GM12801 (cell line): ENCODE data around the gene SLC1A2.

ENCODE experiments used
- CTCF ChIP-seq: IDR thresholded peaks from one replicate; pipeline ENCODE4 v1.5.1; 2011; ENCODE audit warnings: control low read depth; ENCODE audit not compliant: insufficient read length; ENCODE audit errors: extremely low read depth

SLC1A2 gene

GRCh38 chr11:35231076-35231860 lies 188.1 kb downstream of the SLC1A2 start:
- no peak for TF ChIP-seq CTCF

GRCh38 chr11:35230388-35230787 lies 189.0 kb downstream of the SLC1A2 start:
- TF ChIP-seq CTCF = no peak

GRCh38 chr11:35228328-35228725 lies 191.0 kb downstream of the SLC1A2 start:
- TF ChIP-seq CTCF = no peak

GRCh38 chr11:35227576-35228327 lies 191.6 kb downstream of the SLC1A2 start:
- TF ChIP-seq CTCF = no peak

- TF ChIP-seq CTCF = no peak
Measured at GRCh38 chr11:35225946-35226520, 193.3 kb downstream of the SLC1A2 start.

GRCh38 chr11:35223991-35224390 lies 195.4 kb downstream of the SLC1A2 start:
- no peak for TF ChIP-seq CTCF

GRCh38 chr11:35223371-35223796 lies 196.0 kb downstream of the SLC1A2 start:
- no peak for TF ChIP-seq CTCF
